Activated naive CD4-positive, alpha-beta T cell treated with anti-CD3 and anti-CD28 coated beads, Interleukin-2, amount 50 U/mL, for 72 hours (primary cell): Measurements from ENCODE around the gene ADAP2. TPM values are rescaled to one million over a fixed set of nuclear protein-coding genes. Genes with fewer than 3 reads are reported as not detected.
A peak's percentile ranks its signal among the peaks of the same experiment; 100 is the strongest.

Source experiments
- ATAC-seq, 2 donors: fragments of 150-1000 bp; cut with Tn5 transposase; 2 replicates each; pipeline ENCODE4 v1.10.0; 2021; ENCODE audit warnings: mild to moderate bottlenecking in 2 of 2, moderate library complexity in 2 of 2
- DNase-seq, 2 donors: peaks; one replicate each; pipeline ENCODE4 v3.0.0; 2021 to 2022; ENCODE audit warnings: low spot score in 2 of 2
- H3K27ac Mint-ChIP-seq, 2 donors: one replicate each; pipeline ENCODE4 v1.8.0; 2022; ENCODE audit warnings: mild to moderate bottlenecking in 2 of 2, mixed read lengths in 2 of 2
- H3K36me3 Mint-ChIP-seq, 2 donors: one replicate each; pipeline ENCODE4 v1.8.0; 2022; ENCODE audit warnings: mixed read lengths in 2 of 2
- H3K9me3 Mint-ChIP-seq, 2 donors: one replicate each; pipeline ENCODE4 v1.8.0; 2022; ENCODE audit warnings: mixed read lengths in 2 of 2
- total RNA-seq, 2 donors: library from RNA; stranded (reverse); gene quantifications; one replicate each; pipeline ENCODE4 v1.2.3, GENCODE V29; 2022

Gene ADAP2
- total RNA-seq, 2 donors from 2014 or later, result 1.3 TPM; not detected in 1

GRCh38 chr17:30990458-30990857, 68.7 kb downstream of the ADAP2 start:
- H3K36me3 Mint-ChIP-seq, result no peaks in the 10 kb centered on the region
- no peak overlapping the region for H3K27ac Mint-ChIP-seq
- DNase-seq (no peak), ATAC-seq (no peak)
- H3K9me3 Mint-ChIP-seq, result no peaks in the 10 kb centered on the region

- DNase-seq (no peak), ATAC-seq (no peak)
- H3K27ac Mint-ChIP-seq, result no peak overlapping the region
- no peaks in the 10 kb centered on the region for H3K9me3 Mint-ChIP-seq
- H3K36me3 Mint-ChIP-seq, result peaks cover 2 to 3% of the 10 kb centered on the region in 2 donors
Observed at GRCh38 chr17:30992551-30992950, 70.8 kb downstream of the ADAP2 start.

- no peak for ATAC-seq
- no peak for DNase-seq
- H3K27ac Mint-ChIP-seq, result no peak overlapping the region
- no peaks in the 10 kb centered on the region for H3K9me3 Mint-ChIP-seq
- H3K36me3 Mint-ChIP-seq, result peaks cover 5 to 6% of the 10 kb centered on the region in 2 donors
Observed at GRCh38 chr17:30995347-30995746, 73.6 kb downstream of the ADAP2 start.

GRCh38 chr17:30996486-30996885, 74.7 kb downstream of the ADAP2 start:
- peaks cover 5 to 6% of the 10 kb centered on the region in 2 donors for H3K36me3 Mint-ChIP-seq
- H3K27ac Mint-ChIP-seq, result no peak overlapping the region
- DNase-seq (no peak), ATAC-seq (no peak)
- H3K9me3 Mint-ChIP-seq, result no peaks in the 10 kb centered on the region

GRCh38 chr17:30997270-30997669, 75.5 kb downstream of the ADAP2 start:
- Mint-ChIP-seq H3K9me3 (no peaks in the 10 kb centered on the region), H3K36me3 (peaks cover 5 to 6% of the 10 kb centered on the region in 2 donors), H3K27ac (peak overlapping the region in 1 of 2 donors; percentile 33)
- no peak for ATAC-seq
- no peak for DNase-seq

GRCh38 chr17:30997842-30998241, 76.1 kb downstream of the ADAP2 start:
- DNase-seq, result no peak
- Mint-ChIP-seq H3K27ac (no peak overlapping the region), H3K9me3 (no peaks in the 10 kb centered on the region), H3K36me3 (peaks cover 5 to 6% of the 10 kb centered on the region in 2 donors)
- no peak for ATAC-seq

- Mint-ChIP-seq H3K27ac (no peak overlapping the region), H3K9me3 (no peaks in the 10 kb centered on the region), H3K36me3 (peaks cover 5 to 6% of the 10 kb centered on the region in 2 donors)
- ATAC-seq, result no peak
- DNase-seq, result no peak
Observed at GRCh38 chr17:31002047-31002446, 80.3 kb downstream of the ADAP2 start.

- peaks cover 0 to 5% of the 10 kb centered on the region in 2 donors for H3K36me3 Mint-ChIP-seq
- ATAC-seq, result no peak
- no peak for DNase-seq
- H3K27ac Mint-ChIP-seq, result no peak overlapping the region
- no peaks in the 10 kb centered on the region for H3K9me3 Mint-ChIP-seq
Observed at GRCh38 chr17:31003225-31003866, 81.6 kb downstream of the ADAP2 start.

GRCh38 chr17:31004160-31004559, 82.4 kb downstream of the ADAP2 start:
- ATAC-seq, result no peak
- Mint-ChIP-seq H3K36me3 (peaks cover 0 to 11% of the 10 kb centered on the region in 2 donors), H3K27ac (no peak overlapping the region), H3K9me3 (no peaks in the 10 kb centered on the region)
- no peak for DNase-seq

- Mint-ChIP-seq H3K27ac (peak overlapping the region; percentile 95), H3K36me3 (peaks cover 0 to 12% of the 10 kb centered on the region in 2 donors), H3K9me3 (no peaks in the 10 kb centered on the region)
- no peak for ATAC-seq
- no peak for DNase-seq
Observed at GRCh38 chr17:31007695-31008373, 86.1 kb downstream of the ADAP2 start.

GRCh38 chr17:31008374-31009041, 86.8 kb downstream of the ADAP2 start:
- Mint-ChIP-seq H3K36me3 (peaks cover 0 to 12% of the 10 kb centered on the region in 2 donors), H3K27ac (peak overlapping the region; percentile 95), H3K9me3 (no peaks in the 10 kb centered on the region)
- DNase-seq (peak; percentile 64 to 72), ATAC-seq (peak; percentile 82 to 93)

Other genes starting within 250 kb of the ADAP2 start
- gene CRLF3, start 97.3 kb upstream of the ADAP2 start, total RNA-seq, result 10 to 100 TPM; 49.8 to 55.9 TPM
- gene ATAD5, start 90.0 kb upstream of the ADAP2 start, total RNA-seq, result 10 to 100 TPM; 32.5 to 52.1 TPM
- 10 to 100 TPM in 1 of 2 donors, 1 to 10 TPM in 1; 9.9 to 12.1 TPM for gene TEFM, start 15.7 kb upstream of the ADAP2 start, total RNA-seq
- gene RNF135, start 49.1 kb downstream of the ADAP2 start, total RNA-seq, result 1 to 10 TPM; 3.7 to 4.2 TPM
- gene NF1, start 173.0 kb downstream of the ADAP2 start, total RNA-seq, result 10 to 100 TPM; 33.6 to 39.1 TPM